T-helper 2 cell (primary cell): ENCODE results near the gene TPCN2.
A peak's percentile ranks its signal among the peaks of the same experiment; 100 is the strongest.

Experiments used
- DNase-seq, 5 experiments: peaks; one replicate each; pipeline versions ENCODE4 v3.0.0 to v3.0.0-alpha.2; 2012 to 2022

The TPCN2 gene

GRCh38 chr11:69095300-69095699 lies 46.6 kb downstream of the TPCN2 start:
- DNase-seq: no peak

DNA sequence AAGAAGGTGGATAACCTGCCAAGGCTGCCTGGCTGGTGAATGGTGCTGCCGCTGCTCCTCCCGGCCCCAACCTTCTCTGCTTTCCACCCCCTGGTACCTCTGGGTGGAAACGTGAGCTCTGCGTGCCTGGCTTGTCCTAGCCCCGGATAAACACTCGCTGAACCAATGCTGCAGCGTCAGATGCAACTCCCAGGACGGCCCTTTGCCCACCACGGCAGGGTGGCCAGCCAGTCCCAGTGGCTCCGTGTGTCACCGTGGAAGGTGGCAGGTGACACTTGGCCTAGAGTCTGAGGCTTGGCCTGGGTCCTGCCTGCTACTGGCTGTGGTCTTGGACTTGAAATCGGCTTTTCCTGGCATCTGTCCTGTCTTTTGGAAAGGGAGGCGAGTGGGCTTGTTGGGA lies 47.7 kb downstream of the TPCN2 start:
- no peak for DNase-seq

DNA sequence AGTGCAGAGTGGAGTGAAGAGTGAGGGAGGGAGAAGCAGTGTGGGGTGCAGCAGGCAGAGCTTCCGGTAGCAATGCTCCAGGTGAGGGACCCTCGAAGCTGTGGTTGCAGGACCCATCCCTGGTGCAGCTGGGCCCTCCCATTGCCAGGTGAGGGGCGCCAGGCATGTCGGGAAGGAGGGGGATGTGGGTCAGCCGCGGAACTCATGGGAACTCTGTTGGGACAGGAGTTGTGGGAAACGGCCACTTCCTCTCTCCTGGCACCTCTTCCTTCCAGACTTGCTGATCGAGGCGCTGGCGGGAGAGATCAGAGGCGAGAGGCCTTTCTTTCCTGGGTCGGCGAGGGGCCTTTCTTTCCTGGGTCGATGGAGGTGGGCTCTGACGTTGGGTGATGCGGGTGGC lies 48.5 kb downstream of the TPCN2 start:
- no peak for DNase-seq

DNA sequence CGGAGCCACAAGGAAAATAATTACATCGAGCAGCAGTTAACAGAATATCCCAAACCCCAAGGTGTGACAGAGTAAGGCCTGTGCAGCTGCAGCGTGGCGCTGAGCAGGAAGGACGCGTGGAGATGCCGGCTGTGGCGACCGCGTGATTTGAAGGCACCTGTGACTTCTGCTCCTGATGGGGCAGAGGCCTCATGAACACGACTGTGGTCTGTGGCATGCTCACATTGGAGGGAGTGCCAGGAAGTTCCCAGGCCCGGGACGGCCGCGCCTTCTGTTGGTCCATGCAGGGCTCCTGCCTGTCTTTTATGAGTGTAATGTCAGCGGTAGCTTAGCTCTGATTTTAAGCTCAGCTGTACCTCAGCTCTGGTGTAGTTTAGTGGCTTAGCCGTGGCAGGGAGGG lies 50.4 kb downstream of the TPCN2 start:
- no peak for DNase-seq

- no peak for DNase-seq
Observed at GRCh38 chr11:69100454-69101114, 51.9 kb downstream of the TPCN2 start.

- DNase-seq: peak; percentile 38 to 65 (median 54)
Observed at GRCh38 chr11:69101115-69101791, 52.5 kb downstream of the TPCN2 start.

GRCh38 chr11:69101792-69102695 lies 53.3 kb downstream of the TPCN2 start:
- DNase-seq: no peak

GRCh38 chr11:69102732-69103615 lies 54.2 kb downstream of the TPCN2 start:
- no peak for DNase-seq

DNA sequence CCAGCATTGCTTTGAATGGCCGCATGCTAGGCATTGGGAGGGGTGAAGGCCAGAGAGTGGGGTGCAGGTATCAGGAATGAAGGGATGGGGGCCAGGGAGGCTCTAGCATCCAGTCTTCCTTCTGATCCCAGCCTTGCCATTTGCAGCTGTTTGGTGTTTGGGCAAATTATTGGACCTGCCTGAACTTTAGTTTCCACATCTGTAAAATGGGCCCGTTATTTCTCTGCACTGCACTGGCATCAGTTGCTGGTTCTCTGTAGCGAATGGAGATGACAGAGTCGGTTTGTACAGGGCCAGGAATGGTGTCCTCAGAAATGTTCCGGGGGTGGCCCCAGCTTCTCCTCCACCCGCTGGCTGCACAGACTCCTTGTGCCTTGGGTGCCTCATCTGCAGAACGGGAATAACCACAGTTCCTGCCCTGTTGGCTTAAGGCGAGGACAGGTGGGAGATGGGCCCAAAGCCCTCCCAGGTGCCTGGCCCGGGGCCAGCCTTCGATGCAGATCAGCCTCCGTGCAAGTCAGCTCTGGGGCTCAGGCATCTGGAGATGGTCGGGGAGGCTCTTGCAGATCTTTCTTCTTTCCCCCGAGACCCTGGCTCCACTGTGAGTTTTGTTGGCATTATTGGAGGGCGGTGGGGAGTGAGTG lies 55.6 kb downstream of the TPCN2 start:
- DNase-seq: no peak

DNA sequence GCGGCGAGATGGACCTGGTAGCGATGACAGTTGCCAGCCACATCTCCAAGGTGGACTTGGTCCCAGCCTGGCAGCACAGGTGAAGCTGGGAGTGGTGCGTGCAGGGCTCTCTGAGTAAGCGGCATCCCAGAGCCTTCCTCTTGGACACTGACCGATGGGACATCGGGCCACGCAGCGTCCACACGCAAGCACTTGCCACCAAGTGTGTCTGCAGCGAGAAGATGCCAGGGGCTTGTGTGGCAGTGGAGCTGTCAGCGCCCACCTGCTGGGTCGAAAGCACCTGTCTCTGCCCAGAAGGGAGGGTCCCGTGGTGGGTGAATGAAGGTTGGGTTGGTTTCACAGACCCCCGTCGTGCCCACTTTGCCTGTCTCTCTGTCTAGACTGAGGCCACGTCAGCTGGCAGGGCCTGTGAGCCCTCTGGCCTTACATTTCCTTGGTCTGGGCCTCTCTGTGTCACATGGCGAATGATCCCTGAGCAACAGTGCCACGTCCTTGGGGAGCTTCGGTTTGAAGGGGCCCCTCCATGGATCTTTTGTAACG lies 56.2 kb downstream of the TPCN2 start:
- no peak for DNase-seq

DNA sequence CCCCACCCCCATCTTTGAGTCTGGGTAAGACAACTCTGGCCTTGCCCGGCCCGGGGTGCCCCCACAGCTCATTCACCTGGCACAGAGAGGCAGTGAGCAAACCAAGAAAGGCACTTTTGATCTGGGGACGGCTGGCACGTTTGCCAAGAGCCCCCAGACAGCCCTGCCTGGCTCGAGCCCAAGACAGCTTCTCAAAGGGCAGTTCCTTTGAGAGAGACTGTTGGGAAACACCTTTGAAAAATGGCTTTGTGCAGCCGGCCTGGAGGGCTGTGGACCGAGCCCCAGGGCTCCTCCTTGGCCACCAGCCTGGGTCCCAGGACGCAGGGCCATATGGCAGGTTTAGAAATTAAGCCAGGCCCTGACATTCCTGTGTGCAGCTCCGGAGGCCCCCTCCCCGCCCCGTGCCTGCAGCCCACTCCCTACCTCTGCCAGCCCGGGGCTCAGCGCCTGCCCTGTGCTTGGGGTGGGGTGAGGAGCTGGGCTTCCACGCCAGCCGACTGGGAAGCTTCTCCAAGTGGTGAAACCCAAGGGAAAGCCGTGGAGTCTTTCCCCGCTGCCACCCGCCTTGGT lies 56.8 kb downstream of the TPCN2 start:
- no peak for DNase-seq

GRCh38 chr11:69106031-69106811 lies 57.5 kb downstream of the TPCN2 start:
- DNase-seq: no peak

- DNase-seq: no peak
Observed at GRCh38 chr11:69107413-69107812, 58.7 kb downstream of the TPCN2 start.

- no peak for DNase-seq
Observed at GRCh38 chr11:69108030-69108429, 59.3 kb downstream of the TPCN2 start.

DNA sequence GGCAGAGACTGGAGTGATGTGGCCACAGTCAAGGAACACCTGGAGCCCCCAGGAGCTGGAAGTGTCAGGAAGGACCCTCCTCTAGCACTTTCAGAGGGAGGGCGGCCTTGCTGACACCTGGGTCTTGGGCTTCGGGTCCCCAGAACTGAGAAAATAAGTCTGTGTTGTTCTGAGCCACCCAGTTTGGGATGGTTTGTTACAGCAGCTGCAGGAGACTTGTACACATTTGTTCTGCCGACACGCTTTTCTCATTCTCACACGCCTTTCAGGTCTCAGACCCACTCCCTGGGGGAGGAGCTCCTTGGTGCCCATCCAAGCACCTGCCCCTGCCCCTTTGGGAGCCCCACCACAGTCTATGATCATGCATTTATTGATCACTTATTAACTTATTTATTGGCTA lies 59.8 kb downstream of the TPCN2 start:
- DNase-seq: no peak

DNA sequence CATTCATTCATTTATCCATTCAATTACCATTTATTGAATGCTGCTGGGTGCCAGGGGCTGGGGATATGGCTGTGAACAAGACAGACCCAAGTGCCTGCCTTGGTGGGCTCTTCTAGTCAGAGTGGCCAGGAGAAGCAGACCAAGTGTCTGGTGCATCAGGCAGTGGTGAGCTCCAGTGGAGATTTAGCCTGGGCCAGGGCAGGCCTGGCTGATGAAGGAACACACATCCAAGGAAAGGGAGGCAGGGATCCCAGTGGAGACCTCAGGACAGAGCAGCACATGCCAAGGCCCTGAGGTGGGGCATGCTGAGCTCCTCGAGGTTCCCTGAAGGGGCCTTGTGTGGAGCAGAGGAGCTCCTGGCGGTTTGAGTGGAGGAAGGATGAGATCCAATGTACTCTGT lies 60.4 kb downstream of the TPCN2 start:
- DNase-seq: no peak

GRCh38 chr11:69110451-69110850 lies 61.7 kb downstream of the TPCN2 start:
- no peak for DNase-seq

DNA sequence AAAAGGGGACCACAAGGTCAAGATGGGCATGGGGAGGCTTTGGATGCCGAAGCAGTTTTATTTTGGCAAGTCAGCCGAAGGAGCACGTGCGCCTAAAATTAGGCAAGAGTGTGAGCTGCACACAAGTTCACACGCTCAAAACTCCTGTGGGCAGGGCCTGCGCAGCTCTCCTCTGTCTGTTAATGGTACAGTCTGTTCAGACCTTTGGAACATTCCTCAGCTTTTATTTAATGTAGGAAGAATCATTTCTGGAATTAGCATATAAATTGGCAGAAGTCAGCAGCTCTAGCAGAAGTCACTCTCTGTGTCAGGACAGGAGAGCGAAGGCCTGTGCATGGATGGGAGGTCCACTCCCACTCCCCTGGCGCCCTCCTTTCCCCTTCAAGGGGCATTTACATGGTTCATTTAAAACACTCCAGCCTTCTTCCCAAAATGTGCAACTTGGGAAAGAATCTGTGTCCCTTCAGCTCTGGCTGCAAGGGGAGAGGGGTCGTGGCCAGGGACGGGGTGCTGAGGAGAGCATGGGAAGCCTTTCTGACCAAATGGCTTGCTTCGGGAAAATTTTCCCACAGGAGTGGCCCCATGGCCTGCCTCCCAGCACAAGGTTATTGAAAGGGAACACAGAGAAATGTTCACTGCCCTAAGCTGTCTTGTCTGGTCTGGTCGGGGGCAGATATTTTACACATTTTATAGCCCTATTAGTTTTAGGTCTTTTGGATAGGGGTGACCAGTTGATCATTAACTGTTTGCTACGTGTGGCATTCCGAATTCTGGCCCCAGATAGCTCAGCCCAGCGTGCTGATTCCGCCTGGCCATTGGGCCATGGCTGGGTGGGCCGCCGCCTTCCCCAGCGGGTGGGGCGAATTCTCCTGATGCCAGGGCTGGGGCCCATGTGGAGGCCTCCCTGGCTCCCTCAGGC lies 63.2 kb downstream of the TPCN2 start:
- DNase-seq: no peak

DNA sequence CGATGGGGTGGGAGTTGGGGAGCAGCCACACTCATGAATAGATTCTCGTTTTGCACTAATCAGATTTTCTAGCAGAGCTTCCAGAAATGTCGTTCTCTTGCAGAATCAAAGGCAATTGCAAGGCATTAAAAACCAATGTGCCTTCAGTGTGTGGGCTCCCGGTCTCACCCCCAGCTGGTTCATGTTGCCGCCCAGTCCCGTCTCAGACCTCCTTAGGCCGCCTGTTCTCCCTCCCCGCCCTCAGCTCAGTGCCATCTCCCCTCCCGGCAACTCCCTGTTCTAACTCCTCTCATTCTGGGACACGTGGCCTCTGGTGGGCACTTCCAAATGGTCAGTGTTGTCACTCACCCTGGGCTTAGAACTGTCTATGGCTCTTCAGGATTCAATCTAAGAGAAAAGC lies 64.5 kb downstream of the TPCN2 start:
- no peak for DNase-seq
